GM21447 (cell line): ENCODE data around the gene BIN1.

Experiments used
- ATAC-seq: cut with Tn5 transposase; IDR thresholded peaks from one replicate; pipeline ENCODE4 v1.9.1; 2021; ENCODE audit not compliant: unreplicated experiment

The BIN1 gene

GRCh38 chr2:127025359-127026166 is 81.4 kb downstream of the BIN1 start:
- peak; percentile 92 for ATAC-seq

- peak; percentile 10 for ATAC-seq
These were observed 82.1 kb downstream of the BIN1 start for GRCh38 chr2:127024769-127025358.

GRCh38 chr2:127023504-127023903 is 83.5 kb downstream of the BIN1 start:
- ATAC-seq: no peak

- ATAC-seq: no peak
These were observed 84.1 kb downstream of the BIN1 start for GRCh38 chr2:127022817-127023216.

- ATAC-seq: no peak
These were observed 86.4 kb downstream of the BIN1 start for GRCh38 chr2:127020536-127020935.

- no peak for ATAC-seq
These were observed 89.4 kb downstream of the BIN1 start for GRCh38 chr2:127017548-127017947.

GRCh38 chr2:127016329-127016728 is 90.6 kb downstream of the BIN1 start:
- ATAC-seq: no peak

- ATAC-seq: no peak
These were observed 91.6 kb downstream of the BIN1 start for GRCh38 chr2:127015106-127015910.

- ATAC-seq: no peak
These were observed 92.3 kb downstream of the BIN1 start for GRCh38 chr2:127014630-127015029.

GRCh38 chr2:127014224-127014623 is 92.7 kb downstream of the BIN1 start:
- ATAC-seq: no peak

- ATAC-seq: no peak
These were observed 94.1 kb downstream of the BIN1 start for GRCh38 chr2:127012868-127013267.

GRCh38 chr2:127012215-127012614 is 94.7 kb downstream of the BIN1 start:
- no peak for ATAC-seq

- no peak for ATAC-seq
These were observed 95.2 kb downstream of the BIN1 start for GRCh38 chr2:127011796-127012195.

- no peak for ATAC-seq
These were observed 95.7 kb downstream of the BIN1 start for GRCh38 chr2:127011231-127011661.

- ATAC-seq: no peak
These were observed 98.5 kb downstream of the BIN1 start for GRCh38 chr2:127008265-127009015.

GRCh38 chr2:127007652-127008051 is 99.3 kb downstream of the BIN1 start:
- ATAC-seq: no peak

- no peak for ATAC-seq
These were observed 100.0 kb downstream of the BIN1 start for GRCh38 chr2:127006962-127007361.

GRCh38 chr2:127004893-127005600 is 101.9 kb downstream of the BIN1 start:
- ATAC-seq: no peak

- no peak for ATAC-seq
These were observed 103.7 kb downstream of the BIN1 start for GRCh38 chr2:127003070-127003800.

GRCh38 chr2:127001751-127002150 is 105.2 kb downstream of the BIN1 start:
- ATAC-seq: no peak
